ENCODE measurements around the gene DEFB113. TPM values are rescaled to one million over a fixed set of nuclear protein-coding genes. Genes with fewer than 3 reads are reported as not detected.
"Not testable (repeated sequence)": the region's sequence is repeated elsewhere in the genome, so short reads cannot be mapped to it uniquely, and the experiment has no call there.

Gene DEFB113
- total RNA-seq, 1 donor from 2014 or later, result not detected

GRCh38 chr6:49955847-49956246 lies 13.6 kb downstream of the DEFB113 start:
- Mint-ChIP-seq H3K9me3 (ENCODE audit: unreplicated experiment) (no peaks in the 10 kb centered on the region), H3K27ac (ENCODE audit: unreplicated experiment) (no peak overlapping the region), H3K36me3 (ENCODE audit: unreplicated experiment) (no peaks in the 10 kb centered on the region), H3K4me3 (ENCODE audit: unreplicated experiment) (no peak overlapping the region), H3K27me3 (ENCODE audit: unreplicated experiment) (no peaks in the 10 kb centered on the region), H3K4me1 (ENCODE audit: low read depth, unreplicated experiment) (no peaks in the 10 kb centered on the region)
- TF ChIP-seq CTCF (IDR thresholded peaks at IDR 0.05; ENCODE audit: partially characterized antibody, unreplicated experiment), result no peak
- DNase-seq, result no peak

- Mint-ChIP-seq H3K27ac (ENCODE audit: unreplicated experiment) (no peak overlapping the region), H3K36me3 (ENCODE audit: unreplicated experiment) (no peaks in the 10 kb centered on the region), H3K4me1 (ENCODE audit: low read depth, unreplicated experiment) (no peaks in the 10 kb centered on the region), H3K9me3 (ENCODE audit: unreplicated experiment) (no peaks in the 10 kb centered on the region), H3K4me3 (ENCODE audit: unreplicated experiment) (no peak overlapping the region), H3K27me3 (ENCODE audit: unreplicated experiment) (no peaks in the 10 kb centered on the region)
- DNase-seq, result no peak
- no peak for TF ChIP-seq CTCF (IDR thresholded peaks at IDR 0.05; ENCODE audit: partially characterized antibody, unreplicated experiment)
These were observed 17.5 kb downstream of the DEFB113 start for GRCh38 chr6:49951926-49952325.

- H3K4me3 Mint-ChIP-seq (ENCODE audit: unreplicated experiment), result no peak overlapping the region
- no peaks in the 10 kb centered on the region for H3K9me3 Mint-ChIP-seq (ENCODE audit: unreplicated experiment)
- peak overlapping the region; percentile 20 for H3K27ac Mint-ChIP-seq (ENCODE audit: unreplicated experiment)
- H3K36me3 Mint-ChIP-seq (ENCODE audit: unreplicated experiment), result no peaks in the 10 kb centered on the region
- no peaks in the 10 kb centered on the region for H3K27me3 Mint-ChIP-seq (ENCODE audit: unreplicated experiment)
- H3K4me1 Mint-ChIP-seq (ENCODE audit: low read depth, unreplicated experiment), result no peaks in the 10 kb centered on the region
- no peak for TF ChIP-seq CTCF (IDR thresholded peaks at IDR 0.05; ENCODE audit: partially characterized antibody, unreplicated experiment)
- DNase-seq, result no peak
These were observed 19.0 kb downstream of the DEFB113 start for GRCh38 chr6:49950415-49950751.

GRCh38 chr6:49949062-49949461 lies 20.4 kb downstream of the DEFB113 start:
- DNase-seq, result no peak
- H3K4me1 Mint-ChIP-seq (ENCODE audit: low read depth, unreplicated experiment), result no peaks in the 10 kb centered on the region
- peak overlapping the region; percentile 44 for H3K4me3 Mint-ChIP-seq (ENCODE audit: unreplicated experiment)
- TF ChIP-seq CTCF (IDR thresholded peaks at IDR 0.05; ENCODE audit: partially characterized antibody, unreplicated experiment), result no peak
- H3K27ac Mint-ChIP-seq (ENCODE audit: unreplicated experiment), result peak overlapping the region; percentile 14
- no peaks in the 10 kb centered on the region for H3K9me3 Mint-ChIP-seq (ENCODE audit: unreplicated experiment)
- no peaks in the 10 kb centered on the region for H3K27me3 Mint-ChIP-seq (ENCODE audit: unreplicated experiment)
- peaks cover 5% of the 10 kb centered on the region for H3K36me3 Mint-ChIP-seq (ENCODE audit: unreplicated experiment)

GRCh38 chr6:49946835-49947234 lies 22.6 kb downstream of the DEFB113 start:
- H3K27ac Mint-ChIP-seq (ENCODE audit: unreplicated experiment), result no peak overlapping the region
- no peaks in the 10 kb centered on the region for H3K4me1 Mint-ChIP-seq (ENCODE audit: low read depth, unreplicated experiment)
- H3K36me3 Mint-ChIP-seq (ENCODE audit: unreplicated experiment), result peaks cover 5% of the 10 kb centered on the region
- H3K27me3 Mint-ChIP-seq (ENCODE audit: unreplicated experiment), result no peaks in the 10 kb centered on the region
- H3K4me3 Mint-ChIP-seq (ENCODE audit: unreplicated experiment), result no peak overlapping the region
- DNase-seq, result no peak
- no peaks in the 10 kb centered on the region for H3K9me3 Mint-ChIP-seq (ENCODE audit: unreplicated experiment)
- no peak for TF ChIP-seq CTCF (IDR thresholded peaks at IDR 0.05; ENCODE audit: partially characterized antibody, unreplicated experiment)

- not testable (repeated sequence) for H3K27me3 Mint-ChIP-seq (ENCODE audit: unreplicated experiment); H3K4me3 Mint-ChIP-seq (ENCODE audit: unreplicated experiment); H3K4me1 Mint-ChIP-seq (ENCODE audit: low read depth, unreplicated experiment); H3K27ac Mint-ChIP-seq (ENCODE audit: unreplicated experiment); H3K36me3 Mint-ChIP-seq (ENCODE audit: unreplicated experiment); DNase-seq; H3K9me3 Mint-ChIP-seq (ENCODE audit: unreplicated experiment)
These were observed 25.4 kb downstream of the DEFB113 start for GRCh38 chr6:49944068-49944467.

Data from glutamatergic neuron (in vitro differentiated cells).